GM18505 (cell line): Measurements from ENCODE around the gene RHBDD2.
A peak's percentile ranks its signal among the peaks of the same experiment; 100 is the strongest.

ENCODE experiments used
- ATAC-seq: cut with Tn5 transposase; IDR thresholded peaks from one replicate; pipeline ENCODE4 v1.9.1; 2021; ENCODE audit not compliant: unreplicated experiment
- POLR2A ChIP-seq: IDR thresholded peaks from 4 replicates; pipeline ENCODE4 v1.6.1; 2011; ENCODE audit warnings: borderline replicate concordance; ENCODE audit not compliant: insufficient read depth, insufficient read length; ENCODE audit errors: extremely low read depth

RHBDD2 gene

GRCh38 chr7:75913437-75913836 lies 34.6 kb downstream of the RHBDD2 start:
- no peak for TF ChIP-seq POLR2A
- no peak for ATAC-seq

GRCh38 chr7:75914169-75914654 lies 35.4 kb downstream of the RHBDD2 start:
- no peak for ATAC-seq
- TF ChIP-seq POLR2A, result no peak

- TF ChIP-seq POLR2A, result peak; percentile 99
- peak; percentile 80 for ATAC-seq
These were observed 36.0 kb downstream of the RHBDD2 start, which contains the start of gene POR for GRCh38 chr7:75914655-75915415. POR (plus strand) TSS chr7:75915155; CDS start chr7:75954002, 38,847 bp downstream.

GRCh38 chr7:75915416-75916156 lies 36.8 kb downstream of the RHBDD2 start:
- ATAC-seq, result peak; percentile 7
- TF ChIP-seq POLR2A, result no peak

GRCh38 chr7:75916259-75916658 lies 37.4 kb downstream of the RHBDD2 start:
- no peak for TF ChIP-seq POLR2A
- no peak for ATAC-seq

- no peak for TF ChIP-seq POLR2A
- no peak for ATAC-seq
These were observed 38.1 kb downstream of the RHBDD2 start for GRCh38 chr7:75916685-75917634.

GRCh38 chr7:75920431-75921161 lies 41.8 kb downstream of the RHBDD2 start:
- TF ChIP-seq POLR2A, result no peak
- no peak for ATAC-seq

GRCh38 chr7:75921479-75921878 lies 42.6 kb downstream of the RHBDD2 start:
- no peak for TF ChIP-seq POLR2A
- ATAC-seq, result no peak

GRCh38 chr7:75922966-75923603 lies 44.3 kb downstream of the RHBDD2 start:
- no peak for TF ChIP-seq POLR2A
- no peak for ATAC-seq

- ATAC-seq, result no peak
- no peak for TF ChIP-seq POLR2A
These were observed 45.4 kb downstream of the RHBDD2 start for GRCh38 chr7:75924256-75924655.

GRCh38 chr7:75924889-75925288 lies 46.1 kb downstream of the RHBDD2 start:
- no peak for TF ChIP-seq POLR2A
- ATAC-seq, result no peak
